ENCODE measurements around the gene HDAC8.
"Not testable (repeated sequence)": the region's sequence is repeated elsewhere in the genome, so short reads cannot be mapped to it uniquely, and the experiment has no call there.

The HDAC8 gene

GRCh38 chrX:72572248-72573157 lies at the start of gene HDAC8:
TSS of gene HDAC8 (minus strand) at chrX:72572843. CDS start at chrX:72572761, 82 bp downstream.
- peak; percentile 71 for DNase-seq

GRCh38 chrX:72621625-72622485 lies 49.2 kb upstream of the HDAC8 start:
- no peak for DNase-seq

GRCh38 chrX:72621163-72621562 lies 48.5 kb upstream of the HDAC8 start:
- DNase-seq, result no peak

- no peak for DNase-seq
Observed at GRCh38 chrX:72620550-72621145, 48.0 kb upstream of the HDAC8 start.

GRCh38 chrX:72609313-72609712 lies 36.7 kb upstream of the HDAC8 start:
- DNase-seq, result no peak

GRCh38 chrX:72604705-72605104 lies 32.1 kb upstream of the HDAC8 start:
- no peak for DNase-seq

GRCh38 chrX:72604112-72604511 lies 31.5 kb upstream of the HDAC8 start:
- DNase-seq, result no peak

- DNase-seq, result not testable (repeated sequence)
Observed at GRCh38 chrX:72591038-72591437, 18.4 kb upstream of the HDAC8 start.

- DNase-seq, result no peak
Observed at GRCh38 chrX:72584163-72584562, 11.5 kb upstream of the HDAC8 start.

- no peak for DNase-seq
Observed at GRCh38 chrX:72576141-72576894, 3.7 kb upstream of the HDAC8 start.

GRCh38 chrX:72573158-72573511 lies 492 bp upstream of the HDAC8 start:
- DNase-seq, result no peak

- DNase-seq, result no peak
Observed at GRCh38 chrX:72569786-72570185, 2.9 kb downstream of the HDAC8 start.

GRCh38 chrX:72568406-72569092 lies 4.1 kb downstream of the HDAC8 start:
- DNase-seq, result no peak

GRCh38 chrX:72566448-72566847 lies 6.2 kb downstream of the HDAC8 start:
- no peak for DNase-seq

GRCh38 chrX:72559655-72560054 lies 13.0 kb downstream of the HDAC8 start:
- not testable (repeated sequence) for DNase-seq

GRCh38 chrX:72554448-72555140 lies 18.0 kb downstream of the HDAC8 start:
- DNase-seq, result no peak

- not testable (repeated sequence) for DNase-seq
Observed at GRCh38 chrX:72552443-72552842, 20.2 kb downstream of the HDAC8 start.

- peak; percentile 9 for DNase-seq
Observed at GRCh38 chrX:72545990-72546389, 26.7 kb downstream of the HDAC8 start.

GRCh38 chrX:72540318-72540717 lies 32.3 kb downstream of the HDAC8 start:
- peak; percentile 13 for DNase-seq

- DNase-seq, result no peak
Observed at GRCh38 chrX:72539822-72540221, 32.8 kb downstream of the HDAC8 start.

- DNase-seq, result peak; percentile 65
Observed at GRCh38 chrX:72536542-72536941, 36.1 kb downstream of the HDAC8 start.
